Measurements from ENCODE around the gene TBC1D4. TPM values are rescaled to one million over a fixed set of nuclear protein-coding genes. Genes with fewer than 3 reads are reported as not detected.
"Not testable (repeated sequence)": the region's sequence is repeated elsewhere in the genome, so short reads cannot be mapped to it uniquely, and the experiment has no call there.

The TBC1D4 gene
- total RNA-seq, 1 donor from 2014 or later = 67.7 TPM

DNA sequence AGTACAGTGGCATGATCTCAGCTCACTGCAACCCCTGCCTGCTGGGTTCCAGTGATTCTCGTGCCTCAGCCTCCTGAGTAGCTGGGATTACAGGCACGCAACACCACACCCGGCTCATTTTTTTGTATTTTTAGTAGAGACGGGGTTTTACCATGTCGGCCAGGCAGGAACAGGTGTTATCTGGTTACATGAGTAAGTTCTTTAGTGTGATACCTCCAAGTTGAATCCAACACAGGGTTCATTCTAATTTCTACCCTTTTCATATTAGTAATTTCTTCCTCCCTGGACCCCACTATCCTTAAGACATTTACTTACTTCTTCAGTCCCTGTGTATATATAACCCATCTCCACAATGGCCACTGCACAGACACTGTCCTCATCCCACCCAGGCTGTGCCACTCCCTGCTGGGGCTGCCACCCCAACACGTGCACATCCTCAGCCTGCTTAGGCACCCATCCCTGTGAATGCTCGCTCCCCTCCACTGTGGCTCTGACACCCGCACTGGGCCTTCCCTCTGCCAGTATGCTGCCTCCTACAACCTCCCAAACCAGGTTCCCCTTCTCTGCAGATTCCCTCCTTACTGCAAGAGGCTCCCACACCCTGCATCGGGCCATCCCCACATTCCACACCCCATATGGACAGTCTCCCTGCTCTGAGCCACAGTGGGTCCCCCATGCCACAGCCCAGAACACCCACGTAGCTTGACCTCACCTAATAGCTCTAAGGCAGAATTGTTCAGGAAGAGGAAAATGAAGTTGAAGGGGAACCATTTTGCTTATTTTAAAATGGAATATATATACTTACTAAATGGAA lies 147.1 kb downstream of the TBC1D4 start:
- no peak for DNase-seq (ENCODE audit: extremely low read depth, low read depth, low spot score)

DNA sequence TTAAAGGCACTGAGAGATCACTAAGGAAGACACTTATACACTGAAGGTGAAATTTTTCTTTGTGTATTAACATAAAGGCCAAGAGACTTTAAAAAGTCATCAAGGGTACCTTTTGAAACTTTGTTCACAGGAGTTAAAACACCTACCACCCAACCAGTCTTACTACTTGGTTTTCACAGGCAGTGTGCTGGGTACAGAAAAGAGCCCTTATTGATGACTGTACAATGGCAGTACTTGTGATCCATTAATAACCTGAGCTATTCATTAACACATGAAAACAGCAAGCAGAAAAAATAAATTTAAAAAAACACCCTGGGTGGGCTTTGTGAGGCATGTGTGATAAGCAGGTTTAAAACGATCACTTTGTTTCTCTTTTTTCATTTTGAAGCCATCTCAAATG lies 148.9 kb downstream of the TBC1D4 start:
- no peak for DNase-seq (ENCODE audit: extremely low read depth, low read depth, low spot score)

DNA sequence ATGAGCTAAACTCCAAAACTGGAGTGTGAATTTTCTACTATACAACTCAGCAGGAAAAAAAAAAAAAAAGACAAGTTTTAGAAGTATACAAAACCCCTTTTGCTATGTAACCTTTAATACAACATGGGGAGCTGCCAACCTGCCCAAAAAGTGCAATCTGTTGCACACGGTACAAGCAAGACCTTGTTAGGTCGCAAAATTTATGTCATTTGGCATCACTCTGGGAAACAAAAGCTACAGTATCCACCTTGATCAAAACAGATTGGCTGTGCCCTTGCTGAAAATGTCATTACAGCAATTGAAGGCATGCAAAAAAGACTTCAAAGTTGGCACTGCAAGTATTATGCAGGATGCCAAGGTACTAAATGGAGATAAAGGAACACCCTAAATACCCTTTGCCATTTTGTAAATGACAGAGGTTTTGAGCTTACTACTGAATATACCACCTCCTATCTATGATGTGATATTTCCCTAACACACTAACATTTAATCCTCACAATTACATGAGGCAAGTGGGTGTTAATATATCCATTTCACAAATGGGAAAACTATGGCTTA lies 150.1 kb downstream of the TBC1D4 start:
- no peak for DNase-seq (ENCODE audit: extremely low read depth, low read depth, low spot score)

DNA sequence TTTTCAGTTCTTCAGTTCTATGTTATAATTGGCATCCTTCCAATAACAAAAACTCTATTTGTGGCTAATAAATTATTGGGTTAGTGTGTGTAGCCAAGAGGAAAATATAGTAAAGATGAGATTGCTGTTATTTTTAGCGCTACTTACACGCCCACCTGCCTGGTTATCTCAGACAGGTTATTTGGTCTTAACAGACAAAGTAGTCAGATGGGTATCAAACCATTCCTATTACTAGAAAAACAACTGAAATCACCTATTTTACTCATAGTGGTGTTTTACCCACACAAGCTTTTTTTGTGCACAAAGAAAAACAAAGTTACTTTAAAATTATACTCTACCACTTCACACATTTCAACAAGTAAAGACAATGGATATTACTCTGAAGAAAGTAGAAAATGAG lies 151.2 kb downstream of the TBC1D4 start:
- DNase-seq (ENCODE audit: extremely low read depth, low read depth, low spot score) = no peak

DNA sequence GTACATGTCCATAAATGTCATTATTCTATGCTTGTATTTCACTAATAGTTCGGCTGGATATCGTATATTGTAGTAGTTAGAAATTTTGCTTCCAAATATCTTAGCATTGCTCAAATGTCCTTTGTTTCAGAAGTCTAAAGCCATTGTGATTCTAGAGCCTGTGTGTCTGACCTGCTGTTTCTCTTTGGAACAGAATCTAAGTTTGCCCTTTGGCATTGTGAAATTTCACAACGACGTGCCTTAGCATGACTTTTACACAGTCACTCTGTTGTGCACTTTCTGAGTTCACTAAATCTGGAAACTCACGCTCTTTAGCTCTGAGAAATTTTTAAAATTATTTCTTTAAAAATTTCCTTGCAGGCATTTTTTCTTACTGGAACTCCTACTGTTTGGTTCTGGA lies 152.2 kb downstream of the TBC1D4 start:
- no peak for DNase-seq (ENCODE audit: extremely low read depth, low read depth, low spot score)

DNA sequence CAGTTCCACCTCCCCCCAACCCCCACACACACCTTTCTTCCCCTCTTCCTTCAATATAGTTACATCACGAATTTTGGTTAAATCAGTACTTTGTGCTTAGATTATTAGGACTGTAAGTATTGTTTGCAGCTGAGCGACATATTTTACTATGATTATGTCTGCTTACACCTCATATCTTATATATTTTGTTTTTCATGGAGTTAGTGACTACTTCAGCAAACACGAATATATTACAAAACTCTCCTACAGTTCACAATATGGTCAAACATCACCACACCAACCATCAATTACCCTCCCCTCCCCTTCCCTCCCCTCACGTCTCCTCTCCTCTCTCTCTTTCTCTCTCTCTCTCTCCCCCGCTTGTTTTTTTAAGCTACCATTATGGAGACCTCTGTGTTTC lies 152.9 kb downstream of the TBC1D4 start:
- DNase-seq (ENCODE audit: extremely low read depth, low read depth, low spot score) = no peak

DNA sequence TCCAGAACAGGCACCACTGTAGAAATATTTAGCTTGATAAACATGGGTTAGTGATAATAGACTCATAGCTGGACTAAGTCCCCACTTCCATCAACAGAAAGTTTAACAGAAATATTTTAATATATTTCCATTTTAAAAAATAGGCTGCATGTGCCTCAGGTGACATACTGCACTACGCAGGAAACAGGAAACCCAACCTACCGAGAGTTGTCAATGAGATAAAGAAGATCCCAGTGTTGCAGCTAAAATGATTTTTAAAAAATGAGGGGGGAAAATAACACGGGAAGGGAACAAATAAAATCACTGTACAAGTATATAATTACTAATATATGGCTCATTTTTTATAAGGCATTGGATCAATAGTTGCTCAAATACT lies 154.8 kb downstream of the TBC1D4 start:
- DNase-seq (ENCODE audit: extremely low read depth, low read depth, low spot score) = no peak

DNA sequence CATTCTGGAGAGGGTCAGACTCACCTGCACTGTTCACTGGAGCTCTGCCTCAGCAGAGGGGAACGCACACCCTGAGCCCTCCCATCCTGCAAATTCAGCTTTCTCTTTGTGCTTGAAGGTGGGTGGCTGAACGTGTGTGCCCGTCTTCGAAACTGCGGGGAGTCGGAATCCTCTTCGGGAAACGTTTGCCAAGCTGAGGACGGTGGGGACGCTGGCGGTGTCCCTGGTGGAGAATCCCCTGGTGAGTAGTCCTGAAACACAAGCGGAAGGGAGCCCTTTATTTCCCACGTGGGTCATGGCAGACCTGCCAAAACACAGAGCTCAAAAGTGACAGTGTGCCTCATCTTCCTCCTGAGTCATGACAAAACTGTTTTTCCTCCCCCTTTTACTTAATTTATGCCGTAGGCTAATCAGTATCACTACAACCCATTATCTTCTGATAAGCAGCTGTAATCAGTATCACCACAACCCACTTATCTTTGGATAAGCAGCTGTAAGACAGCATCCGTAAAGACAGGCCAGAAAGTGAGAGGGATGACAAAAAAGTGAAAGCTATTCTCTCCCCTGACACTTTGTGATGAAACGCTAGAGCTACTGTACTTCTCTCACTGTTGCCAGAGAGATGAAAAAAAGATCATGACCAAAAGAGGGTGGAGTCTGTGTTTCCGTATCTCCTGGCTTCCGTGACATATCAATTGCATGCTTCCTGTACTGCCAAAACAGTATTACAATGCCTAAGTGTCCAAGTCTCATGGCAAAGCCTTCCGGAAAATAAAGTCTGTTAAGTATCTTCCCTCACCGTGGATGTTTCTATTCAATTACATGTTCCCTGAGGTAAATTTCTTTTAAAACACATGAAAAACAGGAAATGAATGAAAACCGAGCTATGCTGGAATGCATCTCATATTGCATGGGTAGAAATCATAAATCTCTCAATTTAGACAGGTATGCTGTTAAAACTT lies 155.5 kb downstream of the TBC1D4 start:
- peak; percentile 90 for DNase-seq (ENCODE audit: extremely low read depth, low read depth, low spot score)

DNA sequence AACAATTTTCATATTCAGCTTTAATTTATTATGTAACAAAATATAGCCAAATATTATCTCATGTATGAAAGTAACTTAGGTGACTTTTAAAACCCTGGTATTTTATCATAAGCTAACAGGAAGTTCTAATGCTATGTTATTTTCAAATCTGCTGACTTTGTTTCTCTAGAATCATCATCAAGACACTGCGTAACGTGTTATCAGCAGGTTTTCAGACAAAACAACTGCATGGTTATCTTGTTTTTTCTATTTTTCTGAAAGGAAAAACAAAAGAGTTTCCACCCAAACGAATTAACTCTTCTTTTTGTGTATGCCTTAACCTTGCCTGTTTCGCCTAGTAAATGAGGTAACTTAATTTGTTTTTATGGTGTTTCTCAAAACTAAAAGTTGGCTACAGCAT lies 156.3 kb downstream of the TBC1D4 start:
- DNase-seq (ENCODE audit: extremely low read depth, low read depth, low spot score) = no peak

DNA sequence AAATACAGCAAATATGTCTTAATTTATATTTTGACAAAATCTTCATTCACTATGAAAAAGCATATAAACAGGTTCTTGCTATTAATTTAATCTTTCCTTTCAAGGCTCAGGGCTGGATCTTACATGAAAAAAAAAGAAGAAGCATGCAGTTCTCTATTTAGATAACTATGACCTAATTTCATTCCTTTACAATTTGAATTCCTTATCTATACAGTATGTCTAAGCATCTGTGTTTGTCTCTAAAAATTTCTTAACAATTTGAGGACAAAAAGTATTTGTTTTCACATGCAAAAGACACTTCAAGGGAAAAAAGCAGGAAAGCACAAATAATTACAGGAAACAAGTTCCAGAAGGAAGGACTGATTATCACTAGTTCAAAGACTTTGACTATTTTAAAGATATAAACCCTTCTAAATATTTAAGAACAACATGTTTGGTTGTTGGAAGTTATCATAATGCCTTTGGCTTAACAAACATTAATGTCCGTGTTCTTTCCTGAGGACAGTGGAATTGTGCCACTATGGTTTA lies 157.5 kb downstream of the TBC1D4 start:
- no peak for DNase-seq (ENCODE audit: extremely low read depth, low read depth, low spot score)

DNA sequence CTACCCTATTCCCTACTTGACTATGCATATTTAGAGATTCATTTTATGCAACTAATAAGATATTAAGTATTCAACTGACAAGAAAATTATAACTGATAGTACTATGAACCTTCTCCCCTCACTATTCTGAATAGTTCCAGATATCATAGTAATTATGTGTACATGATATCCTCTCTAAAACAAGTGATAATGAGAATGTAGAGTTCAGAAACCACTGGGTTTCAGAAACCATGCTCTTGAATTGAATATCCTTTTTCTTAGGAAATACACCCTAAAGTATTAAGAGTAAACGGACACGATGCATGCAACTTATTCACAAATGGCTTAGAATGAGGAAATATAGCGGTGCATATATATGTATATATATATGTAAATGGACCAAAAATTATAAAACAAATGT lies 160.9 kb downstream of the TBC1D4 start:
- no peak for DNase-seq (ENCODE audit: extremely low read depth, low read depth, low spot score)

DNA sequence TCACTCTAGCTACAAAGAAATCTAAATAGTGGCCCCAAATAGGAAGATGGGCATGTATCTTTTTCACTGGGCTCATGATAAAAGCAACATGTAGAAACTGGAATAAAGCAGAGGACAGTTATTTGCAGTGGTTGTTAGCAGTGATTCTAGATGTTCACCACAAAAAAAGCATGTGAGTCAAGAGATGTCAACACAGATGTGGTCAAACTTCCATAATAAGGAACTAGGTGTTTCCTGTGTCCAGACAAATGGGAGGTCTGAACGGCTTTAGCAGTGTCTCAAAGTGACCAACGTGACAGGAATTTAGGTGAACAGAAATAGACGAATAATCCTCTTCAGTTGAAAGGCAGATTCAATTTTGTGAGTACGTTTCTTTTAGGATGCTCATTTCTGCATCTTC lies 162.7 kb downstream of the TBC1D4 start:
- DNase-seq (ENCODE audit: extremely low read depth, low read depth, low spot score) = no peak

DNA sequence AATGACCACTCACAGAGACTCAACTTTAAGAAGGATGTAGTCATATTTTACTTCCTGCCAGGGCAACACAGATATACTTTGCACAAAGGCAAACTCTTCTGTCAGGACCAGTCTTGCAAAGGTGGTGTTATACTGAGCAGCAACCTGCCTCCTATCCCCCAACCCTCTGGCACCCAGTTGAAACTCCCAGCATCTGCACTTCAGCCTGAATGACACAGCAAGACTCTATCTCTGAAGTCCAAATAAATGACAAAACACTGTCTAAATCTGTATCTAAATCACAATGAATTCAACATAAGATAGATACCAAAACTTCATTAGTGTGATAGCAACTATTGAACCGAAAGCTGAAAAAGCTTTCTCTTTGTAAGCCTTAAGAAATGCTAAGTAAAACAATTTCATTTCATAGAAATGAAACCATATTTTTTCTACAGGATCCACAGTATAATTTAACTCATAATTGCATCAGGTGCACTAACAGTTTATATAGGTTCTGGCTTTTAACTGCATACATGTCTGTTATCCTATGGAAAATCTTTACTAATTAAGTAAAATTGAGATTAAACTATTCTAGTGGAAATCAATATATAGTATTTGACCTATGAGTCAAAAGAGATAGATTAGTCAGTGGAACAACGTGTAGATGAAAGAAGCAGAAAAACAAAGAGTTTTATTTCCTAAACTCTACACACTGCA lies 163.7 kb downstream of the TBC1D4 start:
- DNase-seq (ENCODE audit: extremely low read depth, low read depth, low spot score) = no peak

DNA sequence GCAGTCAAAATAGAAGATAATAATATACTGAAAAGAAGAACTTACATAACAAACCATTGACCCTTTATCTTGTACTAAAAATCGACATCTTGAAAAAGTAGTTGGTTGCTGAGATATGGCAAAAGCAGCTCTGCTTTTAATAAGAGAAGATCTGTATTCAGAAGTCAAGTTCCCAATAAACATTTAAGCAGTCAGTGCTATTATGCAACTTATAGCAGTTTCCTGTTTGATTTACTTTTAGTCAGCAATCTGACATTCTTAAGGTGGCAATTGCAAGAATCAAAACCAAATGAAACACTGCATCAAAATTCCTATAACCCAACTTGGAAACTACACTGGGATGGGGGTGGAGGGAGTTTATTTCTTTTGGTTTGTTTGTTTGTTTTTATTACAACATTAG lies 165.5 kb downstream of the TBC1D4 start:
- DNase-seq (ENCODE audit: extremely low read depth, low read depth, low spot score) = no peak

DNA sequence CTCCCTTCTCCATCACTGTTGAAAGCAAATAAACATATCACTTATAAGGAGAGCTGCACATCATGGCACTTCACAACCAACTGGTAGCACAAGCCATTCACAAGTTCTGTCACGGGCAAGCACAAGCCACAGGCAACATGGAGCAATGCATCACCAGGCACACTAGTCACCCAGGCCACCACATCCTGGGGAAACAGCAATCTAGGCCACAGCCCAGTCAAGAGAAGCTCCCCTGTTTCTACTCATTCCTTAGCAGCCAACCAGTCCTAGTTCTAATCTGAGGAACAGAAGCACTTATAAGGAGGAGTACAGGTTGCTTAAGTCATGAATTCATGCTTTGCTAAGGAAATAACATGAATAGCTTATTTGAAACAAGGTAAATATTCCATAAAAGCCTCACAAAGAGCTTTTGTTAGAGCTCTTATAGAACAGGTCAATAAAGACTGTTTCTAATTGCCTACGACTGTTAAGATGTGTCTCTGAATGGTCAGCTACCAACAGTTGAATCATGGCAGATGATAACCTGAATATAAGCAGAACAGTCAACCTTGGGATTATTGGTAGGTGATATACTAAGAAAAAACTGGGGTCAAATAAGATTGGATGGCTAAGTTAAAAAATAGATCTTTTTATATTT lies 169.0 kb downstream of the TBC1D4 start:
- no peak for DNase-seq (ENCODE audit: extremely low read depth, low read depth, low spot score)

DNA sequence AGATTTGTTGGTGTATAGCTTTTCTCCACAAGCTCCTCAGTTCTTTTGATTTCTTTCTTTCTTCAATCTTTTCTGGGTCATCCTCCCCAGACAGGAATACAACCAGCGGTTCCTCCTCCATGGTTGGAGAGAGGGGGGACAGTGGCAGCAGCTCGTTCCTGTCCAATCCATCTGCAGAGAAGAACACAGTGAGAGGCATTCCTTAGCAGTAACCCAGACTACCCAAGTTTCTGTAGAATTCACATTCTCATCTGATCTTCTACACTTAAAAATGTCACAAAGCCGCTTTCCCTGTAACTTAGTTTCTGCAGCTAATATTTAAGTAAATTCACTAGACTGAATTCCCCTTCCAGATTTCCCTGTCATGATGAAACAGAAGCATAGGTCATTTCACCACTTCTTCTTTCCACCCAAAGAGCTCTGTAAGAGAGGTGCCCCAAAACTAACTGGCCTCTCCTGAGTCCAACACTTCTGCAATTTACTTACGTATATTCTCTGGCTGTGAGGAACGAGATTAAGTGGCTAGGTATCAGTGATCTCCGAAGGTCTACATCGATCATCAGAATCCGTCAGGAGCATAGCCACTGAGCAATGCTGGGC lies 171.9 kb downstream of the TBC1D4 start:
- no peak for DNase-seq (ENCODE audit: extremely low read depth, low read depth, low spot score)

DNA sequence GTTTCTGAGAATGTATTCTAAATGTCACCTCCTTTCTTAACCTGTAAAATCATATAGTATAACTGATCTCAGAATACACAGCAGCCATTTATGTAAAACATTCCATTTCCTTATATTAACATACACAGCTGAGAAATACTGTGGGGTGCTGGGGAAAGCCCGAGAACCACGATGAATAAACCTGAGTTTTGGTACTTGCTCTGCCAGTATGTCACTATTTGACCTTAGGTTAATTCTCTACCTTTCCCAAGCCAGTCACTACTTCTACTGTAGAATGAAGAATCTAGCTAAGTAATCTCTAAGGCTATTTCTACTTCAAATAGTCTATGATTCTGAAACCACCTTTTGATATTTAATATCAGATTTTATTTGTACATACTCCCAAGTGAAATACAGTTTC lies 173.7 kb downstream of the TBC1D4 start:
- no peak for DNase-seq (ENCODE audit: extremely low read depth, low read depth, low spot score)

DNA sequence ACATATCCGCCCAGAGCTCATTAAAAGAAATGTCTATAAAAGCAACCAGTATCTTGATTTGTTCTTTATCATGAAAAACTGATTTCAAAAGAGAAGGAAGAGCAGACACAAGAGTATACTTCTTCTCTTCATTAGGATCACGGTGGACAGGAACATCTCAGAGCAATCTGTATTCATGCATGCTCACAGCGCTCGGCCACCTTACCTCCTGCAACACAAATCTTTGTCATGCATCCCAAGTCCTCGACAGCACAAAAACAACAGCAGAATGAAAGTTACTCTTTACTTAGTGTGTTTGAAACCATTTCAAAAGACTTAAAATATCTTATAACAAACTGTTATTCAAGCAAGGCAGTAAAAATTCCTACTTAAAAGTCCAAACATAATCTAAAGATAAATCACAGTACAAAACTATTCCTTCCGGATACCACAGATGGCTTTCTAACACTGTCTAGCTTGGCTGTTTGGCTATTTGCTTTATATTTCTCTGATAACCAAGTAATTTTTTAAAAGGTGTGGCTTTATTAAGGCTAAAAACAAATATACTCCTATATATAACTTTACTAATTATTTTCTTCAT lies 174.5 kb downstream of the TBC1D4 start:
- no peak for DNase-seq (ENCODE audit: extremely low read depth, low read depth, low spot score)

DNA sequence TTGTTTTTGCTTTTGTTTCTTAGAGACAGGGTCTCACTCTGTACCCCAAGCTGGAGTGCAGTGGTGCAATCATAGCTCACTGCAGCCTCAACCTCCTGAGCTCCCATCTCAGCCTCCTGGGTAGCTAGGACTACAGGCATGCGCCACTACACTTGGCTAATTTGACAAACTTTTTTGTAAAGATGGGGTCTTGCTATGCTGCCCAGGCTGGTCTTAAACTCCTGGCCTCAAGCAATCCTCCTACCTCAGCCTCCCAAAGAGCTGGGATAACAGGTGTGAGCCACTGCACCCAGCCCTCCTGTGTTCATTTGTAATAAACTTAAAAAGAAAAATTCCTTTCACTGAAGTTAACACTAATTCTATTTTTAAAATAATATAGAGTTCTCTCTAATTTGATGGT lies 175.0 kb downstream of the TBC1D4 start:
- DNase-seq (ENCODE audit: extremely low read depth, low read depth, low spot score) = not testable (repeated sequence)

DNA sequence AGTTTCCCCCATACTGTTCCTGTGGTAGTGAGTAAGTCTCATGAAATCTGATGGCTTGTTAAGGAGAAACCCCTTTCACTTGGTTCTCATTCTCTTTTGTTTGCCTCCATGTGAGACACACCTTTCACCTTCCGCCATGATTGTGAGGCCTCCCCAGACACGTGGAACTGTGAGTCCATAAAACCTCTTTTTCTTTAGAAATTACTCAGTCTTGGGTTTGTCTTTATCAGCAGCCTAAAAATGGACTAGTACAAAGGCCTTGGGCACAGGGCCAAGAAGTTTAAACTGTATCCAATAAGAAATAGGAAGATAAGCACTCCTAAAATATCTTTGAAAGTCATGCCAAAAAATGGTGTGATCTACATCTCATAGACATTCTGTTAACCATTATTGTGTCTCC lies 176.9 kb downstream of the TBC1D4 start:
- no peak for DNase-seq (ENCODE audit: extremely low read depth, low read depth, low spot score)

All from glomerular endothelial cell (primary cell).